Lung (tissue), 12 donors: ENCODE data around the gene TMEM266. TPM values are rescaled to one million over a fixed set of nuclear protein-coding genes. Genes with fewer than 3 reads are reported as not detected.
A peak's percentile ranks its signal among the peaks of the same experiment; 100 is the strongest.

ENCODE experiments used
- ATAC-seq: fragments of 200-7000 bp; cut with Tn5 transposase; one replicate; pipeline ENCODE4 v1.9.1; 2020; ENCODE audit warnings: moderate number of reproducible peaks; ENCODE audit not compliant: insufficient read depth, low FRiP score
- DNase-seq, 3 donors: peaks; one replicate each; pipeline ENCODE4 v3.0.0-alpha.2; 2013 to 2017
- H3K27ac ChIP-seq, 2 donors: one replicate each; pipeline ENCODE4 v1.5.1; 2013; ENCODE audit warnings: mild to moderate bottlenecking in 2 of 2, moderate library complexity in 2 of 2, control low read depth in 1 of 2, inconsistent platforms in 1 of 2, low read depth in 1 of 2, low read length in 1 of 2
- H3K27me3 ChIP-seq, 3 donors: one replicate each; pipeline ENCODE4 v1.5.1; 2013; ENCODE audit warnings: low read length in 2 of 3; ENCODE audit not compliant: control insufficient read depth in 3 of 3, insufficient read depth in 3 of 3
- H3K36me3 ChIP-seq, 4 donors: one replicate each; pipeline ENCODE4 v1.5.1; 2013; ENCODE audit warnings: low read length in 4 of 4, mild to moderate bottlenecking in 1 of 4, moderate library complexity in 1 of 4; ENCODE audit not compliant: control insufficient read depth in 4 of 4, insufficient read depth in 4 of 4
- H3K4me1 ChIP-seq, 5 donors: one replicate each; pipeline ENCODE4 v1.5.1; 2013; ENCODE audit warnings: low read length in 5 of 5, mild to moderate bottlenecking in 2 of 5, moderate library complexity in 1 of 5; ENCODE audit not compliant: control insufficient read depth in 5 of 5, insufficient read depth in 5 of 5
- H3K4me3 ChIP-seq: one replicate; pipeline ENCODE4 v1.5.1; 2013; ENCODE audit warnings: mild to moderate bottlenecking, control low read depth, moderate library complexity
- H3K9ac ChIP-seq, 2 donors: one replicate each; pipeline ENCODE4 v1.5.1; 2013; ENCODE audit warnings: low read length in 2 of 2, control low read depth in 1 of 2; ENCODE audit not compliant: insufficient read depth in 1 of 2
- H3K9me3 ChIP-seq, 4 donors: one replicate each; pipeline ENCODE4 v1.5.1; 2013; ENCODE audit warnings: low read length in 3 of 4, mild to moderate bottlenecking in 1 of 4, moderate library complexity in 1 of 4; ENCODE audit not compliant: control insufficient read depth in 4 of 4, insufficient read depth in 3 of 4
- WGBS, 2 donors: extraction: QIAGEN DNeasy Blood & Tissue Kit; methylation state at CpG; one replicate each; pipeline ENCODE4 v1.1.7; 2013; 5-methylcytosine and 5-hydroxymethylcytosine counted together
- polyA plus RNA-seq, 2 donors: library from polyadenylated mRNA; stranded (reverse); fragments of 200-250 nt; gene quantifications; one replicate each; pipeline ENCODE4 v1.2.1, GENCODE V29; 2013
- total RNA-seq, 2 donors: library from RNA; depleted of rRNA in 1 of 2; stranded (reverse); fragments of >200 nt in 1 of 2; gene quantifications; one replicate each; pipeline ENCODE4 v1.2.1, GENCODE V29; 2014 to 2021
- TF ChIP-seq, protein P1 (sequence below): IDR thresholded peaks from 2 replicates; pipeline ENCODE4 v1.5.1; 2012; ENCODE audit warnings: mild to moderate bottlenecking; ENCODE audit errors: control extremely low read depth, extremely low read depth
- donor health status: control.
- donor health status: control.
- donor health status: Bipolar disorder and iron deficiency.
- donor health status: healthy.
- donor health status: DM: yes; HTN: yes; CAD: no.

TMEM266 gene
- total and polyA plus RNA-seq, 4 donors, result 1.1 to 4.4 (median 1.5) TPM

DNA sequence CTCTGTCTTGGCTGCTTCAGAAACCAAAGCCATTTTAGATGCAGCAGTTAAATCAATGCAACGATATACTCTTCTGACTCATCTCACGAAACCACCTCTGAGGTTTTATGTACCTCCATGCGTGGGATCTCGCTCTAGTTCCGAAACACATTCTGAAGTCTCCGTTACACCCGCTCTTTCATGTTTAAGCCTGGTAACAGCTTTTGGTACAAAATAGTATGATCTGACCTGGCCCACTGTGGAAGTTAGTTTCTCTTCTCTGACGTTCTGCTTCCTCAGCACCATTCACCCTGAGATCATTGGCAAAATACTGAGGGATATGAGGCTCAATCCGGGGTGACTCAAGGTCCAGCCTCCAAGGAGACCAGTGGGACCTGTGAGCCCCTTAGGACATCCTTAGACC lies 121.9 kb downstream of the TMEM266 start:
- H3K4me1 ChIP-seq, result peaks cover 0 to 8% (median 0%) of the 10 kb centered on the region in 5 donors
- 86 to 87% methylated on average over 9 of the region's 9 CpGs for WGBS, 2 donors
- TF ChIP-seq, protein P1, sequence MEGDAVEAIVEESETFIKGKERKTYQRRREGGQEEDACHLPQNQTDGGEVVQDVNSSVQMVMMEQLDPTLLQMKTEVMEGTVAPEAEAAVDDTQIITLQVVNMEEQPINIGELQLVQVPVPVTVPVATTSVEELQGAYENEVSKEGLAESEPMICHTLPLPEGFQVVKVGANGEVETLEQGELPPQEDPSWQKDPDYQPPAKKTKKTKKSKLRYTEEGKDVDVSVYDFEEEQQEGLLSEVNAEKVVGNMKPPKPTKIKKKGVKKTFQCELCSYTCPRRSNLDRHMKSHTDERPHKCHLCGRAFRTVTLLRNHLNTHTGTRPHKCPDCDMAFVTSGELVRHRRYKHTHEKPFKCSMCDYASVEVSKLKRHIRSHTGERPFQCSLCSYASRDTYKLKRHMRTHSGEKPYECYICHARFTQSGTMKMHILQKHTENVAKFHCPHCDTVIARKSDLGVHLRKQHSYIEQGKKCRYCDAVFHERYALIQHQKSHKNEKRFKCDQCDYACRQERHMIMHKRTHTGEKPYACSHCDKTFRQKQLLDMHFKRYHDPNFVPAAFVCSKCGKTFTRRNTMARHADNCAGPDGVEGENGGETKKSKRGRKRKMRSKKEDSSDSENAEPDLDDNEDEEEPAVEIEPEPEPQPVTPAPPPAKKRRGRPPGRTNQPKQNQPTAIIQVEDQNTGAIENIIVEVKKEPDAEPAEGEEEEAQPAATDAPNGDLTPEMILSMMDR, result no peak
- ATAC-seq (no peak), DNase-seq (no peak)
- no peaks in the 10 kb centered on the region for H3K9me3 ChIP-seq
- H3K27me3 ChIP-seq, result no peaks in the 10 kb centered on the region
- no peaks in the 10 kb centered on the region for H3K36me3 ChIP-seq
- H3K27ac ChIP-seq, result no peak overlapping the region
- no peak overlapping the region for H3K4me3 ChIP-seq
- no peak overlapping the region for H3K9ac ChIP-seq

DNA sequence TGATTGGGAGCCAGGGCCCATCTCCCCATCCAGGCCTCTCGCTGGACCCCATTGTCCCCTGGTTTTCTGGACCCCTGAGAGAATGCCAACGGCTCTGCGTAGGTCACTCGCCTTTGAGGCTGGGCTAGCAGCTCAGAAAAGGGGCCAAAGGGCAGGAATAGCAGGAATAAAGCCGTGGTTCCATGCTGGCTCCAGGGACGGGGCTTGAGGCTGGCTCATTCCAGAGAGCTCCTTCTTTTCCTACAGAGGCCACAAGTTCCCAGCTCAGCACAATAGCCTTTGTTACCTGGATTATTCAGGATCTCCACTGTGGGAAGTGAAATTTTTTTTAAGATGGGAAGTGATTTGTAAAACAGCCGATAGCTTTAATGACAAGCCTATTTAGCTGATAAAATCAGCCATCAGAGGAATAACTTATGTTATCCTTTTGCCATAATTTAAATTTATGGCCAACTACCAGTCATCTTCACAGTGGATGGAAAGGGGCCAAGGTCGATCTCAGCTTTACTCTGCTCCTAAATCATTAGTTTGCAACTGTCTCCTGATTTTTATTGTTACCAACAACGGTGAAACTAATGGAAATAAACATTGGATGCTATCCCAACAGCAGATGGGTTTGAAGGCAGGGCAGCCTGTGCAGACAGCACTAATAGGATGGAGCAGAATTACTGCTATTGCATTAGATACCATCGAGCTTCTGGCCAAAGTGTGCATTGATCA lies 124.3 kb downstream of the TMEM266 start:
- TF ChIP-seq, protein P1, result no peak
- Histone ChIP-seq H3K27me3 (peaks cover 0 to 1% (median 0%) of the 10 kb centered on the region in 3 donors), H3K36me3 (no peaks in the 10 kb centered on the region), H3K4me1 (no peaks in the 10 kb centered on the region), H3K9ac (no peak overlapping the region), H3K27ac (no peak overlapping the region), H3K4me3 (no peak overlapping the region), H3K9me3 (no peaks in the 10 kb centered on the region)
- ATAC-seq (no peak), DNase-seq (peak in 2 of 3 donors; percentile 40 to 58)
- WGBS, 2 donors, result 65 to 75% methylated on average over 10 of the region's 10 CpGs

DNA sequence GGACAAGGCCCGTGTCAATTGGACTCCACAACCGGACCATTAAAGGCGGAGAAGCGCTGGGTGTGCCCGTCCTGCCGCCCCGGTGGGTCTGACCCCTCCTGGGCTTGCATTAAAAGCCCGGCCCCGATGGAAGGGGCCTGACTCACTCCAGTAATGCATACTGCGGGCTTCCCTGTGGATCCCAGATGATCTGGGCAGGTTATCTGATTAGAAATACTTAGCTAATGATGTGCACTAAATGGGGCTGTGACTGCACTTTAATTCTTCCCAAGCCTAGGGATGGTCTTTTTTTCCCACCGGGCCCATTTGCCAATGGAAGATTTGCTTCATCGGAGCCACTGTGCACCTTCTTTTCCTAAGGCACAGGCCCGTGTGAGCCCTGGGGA lies 124.9 kb downstream of the TMEM266 start:
- H3K36me3 ChIP-seq, result no peaks in the 10 kb centered on the region
- H3K9ac ChIP-seq, result no peak overlapping the region
- TF ChIP-seq, protein P1, result no peak
- H3K27me3 ChIP-seq, result peaks cover 0 to 5% (median 0%) of the 10 kb centered on the region in 3 donors
- 70 to 88% methylated on average over 13 of the region's 13 CpGs for WGBS, 2 donors
- no peaks in the 10 kb centered on the region for H3K4me1 ChIP-seq
- H3K9me3 ChIP-seq, result no peaks in the 10 kb centered on the region
- DNase-seq, result no peak
- no peak for ATAC-seq
- H3K27ac ChIP-seq, result no peak overlapping the region
- H3K4me3 ChIP-seq, result no peak overlapping the region
